ENCODE results near the gene ZNF33B. TPM values are rescaled to one million over a fixed set of nuclear protein-coding genes. Genes with fewer than 3 reads are reported as not detected.

The ZNF33B gene
- total and polyA plus RNA-seq, 9 of the 15 experiments (the other 6 are each of a cell fraction or from before 2014, with no cell fraction given) = 6.9 to 23.9 (median 15.4) TPM

DNA sequence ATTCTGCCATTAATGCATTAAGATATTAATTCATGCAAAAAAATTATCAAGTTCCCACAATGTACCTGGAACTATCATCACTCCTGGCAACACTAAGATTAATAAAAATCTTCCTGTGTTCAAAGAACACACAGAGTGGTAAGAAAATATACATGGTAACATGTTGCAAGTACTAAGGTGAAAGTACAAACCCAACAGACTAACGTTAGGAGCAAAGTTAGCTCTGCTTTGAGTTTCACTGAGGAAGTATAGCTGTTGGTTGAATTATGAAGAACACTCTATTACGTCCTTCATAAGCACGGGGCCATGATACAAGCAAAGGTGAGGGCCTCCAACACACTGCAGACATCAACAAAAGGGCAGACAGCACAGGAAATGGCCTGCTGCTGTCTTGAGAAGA, 5.8 kb downstream of the ZNF33B start:
- Histone ChIP-seq H4K20me1 (replicated peaks; ENCODE audit: control insufficient read depth, insufficient read depth, low read length) (no peaks in the 10 kb centered on the region), H3K4me2 (ENCODE audit: insufficient read depth, low read length) (no peak overlapping the region), H3K36me3 (ENCODE audit: control insufficient read depth, insufficient read depth, low read length) (peaks cover 50% of the 10 kb centered on the region; the same call in 2 of the 3 replicates), H3K4me3 (no peak overlapping the region), H3K79me2 (ENCODE audit: control insufficient read depth, insufficient read depth, low read length) (peaks cover 20% of the 10 kb centered on the region; the same call in 2 of the 3 replicates), H3K9me1 (ENCODE audit: control insufficient read depth, insufficient read depth, low read length) (no peaks in the 10 kb centered on the region), H3K4me1 (replicated peaks in 1 of 2; ENCODE audit: control insufficient read depth in 2 of 2, insufficient read depth in 2 of 2, low read length in 2 of 2) (peaks cover 2 to 5% of the 10 kb centered on the region in 2 experiments; a peak in 4 of 5 replicates), H3K9me3 (replicated peaks; ENCODE audit: control insufficient read depth, insufficient read depth, low read depth, low read length) (no peaks in the 10 kb centered on the region), H3K27me3 (ENCODE audit: control insufficient read depth in 2 of 2, insufficient read depth in 2 of 2, low read length in 2 of 2) (no peaks in the 10 kb centered on the region), H3K9ac (ENCODE audit: insufficient read depth in 1 of 2, low read depth in 2 of 2, low read length in 2 of 2) (no peak overlapping the region), H3K27ac (ENCODE audit: extremely low read depth, low read depth, low read length) (no peak overlapping the region), H2AFZ (ENCODE audit: low read depth, low read length) (no peak overlapping the region)
- intact Hi-C loops (cut with micrococcal nuclease) (loop anchor here (10.0 kb wide), 1 partner anchor 268 kb away; no protein-coding TSS in a partner anchor), in situ Hi-C loops (cut with MboI) (no loop called here)
- no peak for FAIRE-seq
- no TSS peak for BruUV-seq (replicated peaks)
- ChIA-PET CTCF (ENCODE audit: low intra/inter-chr PET ratio) (no interaction called here), POLR2A (no interaction called here)
- no peak for DNase-seq (ENCODE audit: extremely low read depth in 1 of 4, low spot score in 3 of 4)
- no peak for TF ChIP-seq NKRF (IDR thresholded peaks at IDR 0.05; ENCODE audit: borderline replicate concordance)
- WGBS (ENCODE audit: insufficient coverage, low coverage, missing lambda C conversion rate) = 83% methylated on average over 3 of the region's 3 CpGs
- ATAC-seq = no peak

DNA sequence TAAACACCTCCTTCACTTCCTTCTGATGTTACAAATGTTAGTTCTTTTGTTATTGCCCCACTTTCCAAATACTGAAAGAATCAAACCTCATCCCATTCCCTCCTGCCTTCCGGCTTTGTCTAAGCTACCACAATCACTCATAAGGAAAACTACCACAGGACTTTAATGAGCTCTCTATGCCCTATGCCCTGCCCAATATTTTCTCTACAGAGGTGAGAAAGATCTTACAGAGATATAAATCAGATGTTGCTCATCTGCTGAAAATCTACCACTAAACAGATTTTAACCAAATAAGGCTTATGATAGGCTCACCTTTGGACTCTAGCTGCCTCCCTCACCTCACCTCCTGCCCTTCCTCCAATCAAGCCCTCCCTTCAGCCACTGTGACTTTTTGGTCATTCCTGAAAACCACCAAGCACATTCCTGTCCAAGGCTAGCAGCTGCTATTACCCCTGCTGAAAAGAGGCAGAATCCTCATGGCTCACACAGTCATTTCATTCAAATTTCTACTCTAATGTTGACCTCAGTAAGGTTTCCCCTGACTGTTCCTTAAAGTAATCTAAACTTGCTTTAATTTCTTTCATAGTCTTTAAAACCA, 7.7 kb downstream of the ZNF33B start:
- ATAC-seq (no peak), DNase-seq (ENCODE audit: extremely low read depth in 1 of 4, low spot score in 3 of 4) (no peak), FAIRE-seq (no peak)
- H3K4me2 ChIP-seq (ENCODE audit: insufficient read depth, low read length) = no peak overlapping the region
- WGBS (ENCODE audit: insufficient coverage, low coverage, missing lambda C conversion rate) = 92% methylated on average over 1 of the region's 1 CpG
- H3K79me2 ChIP-seq (ENCODE audit: control insufficient read depth, insufficient read depth, low read length) = peaks cover 6% of the 10 kb centered on the region; the same call in 1 of the 3 replicates
- BruUV-seq (replicated peaks) = no TSS peak
- intact Hi-C loops (cut with micrococcal nuclease) = loop anchor here (10.0 kb wide), 1 partner anchor 266 kb away; no protein-coding TSS in a partner anchor
- TF ChIP-seq ZFP30 (CRISPR knock-in tag; IDR thresholded peaks at IDR 0.05; ENCODE audit: borderline replicate concordance) = no peak
- TF ChIP-seq NFE2L1 (tag; IDR thresholded peaks at IDR 0.05; ENCODE audit: borderline replicate concordance, low read depth) = no peak
- TF ChIP-seq ZNF280B (CRISPR knock-in tag; IDR thresholded peaks at IDR 0.05) = no peak
- TF ChIP-seq KDM5B (IDR thresholded peaks at IDR 0.05; ENCODE audit: insufficient replicate concordance, low read depth, low read length) = no peak
- TF ChIP-seq BRF1 (IDR thresholded peaks at IDR 0.05; ENCODE audit: borderline replicate concordance, extremely low read depth, insufficient read length) = no peak
- no peaks in the 10 kb centered on the region for H3K9me1 ChIP-seq (ENCODE audit: control insufficient read depth, insufficient read depth, low read length)
- H3K4me1 ChIP-seq (replicated peaks in 1 of 2; ENCODE audit: control insufficient read depth in 2 of 2, insufficient read depth in 2 of 2, low read length in 2 of 2) = no peaks in the 10 kb centered on the region
- no peaks in the 10 kb centered on the region for H3K27me3 ChIP-seq (ENCODE audit: control insufficient read depth in 2 of 2, insufficient read depth in 2 of 2, low read length in 2 of 2)
- no peak overlapping the region for H3K9ac ChIP-seq (ENCODE audit: insufficient read depth in 1 of 2, low read depth in 2 of 2, low read length in 2 of 2)
- ChIA-PET POLR2A (interaction anchor here (1.0 to 1.3 kb wide), 2 partner anchors 14 to 17 kb away, joined by 3 read pairs; no protein-coding TSS in a partner anchor), CTCF (ENCODE audit: low intra/inter-chr PET ratio) (no interaction called here)
- no peaks in the 10 kb centered on the region for H4K20me1 ChIP-seq (replicated peaks; ENCODE audit: control insufficient read depth, insufficient read depth, low read length)
- in situ Hi-C loops (cut with MboI) = no loop called here
- H3K36me3 ChIP-seq (ENCODE audit: control insufficient read depth, insufficient read depth, low read length) = peaks cover 57% of the 10 kb centered on the region
- no peak overlapping the region for H3K4me3 ChIP-seq
- no peaks in the 10 kb centered on the region for H3K9me3 ChIP-seq (replicated peaks; ENCODE audit: control insufficient read depth, insufficient read depth, low read depth, low read length)
- H3K27ac ChIP-seq (ENCODE audit: extremely low read depth, low read depth, low read length) = no peak overlapping the region
- no peak overlapping the region for H2AFZ ChIP-seq (ENCODE audit: low read depth, low read length)
